HCT116 (cell line): Measurements from ENCODE around the gene TMEM209. TPM values are rescaled to one million over a fixed set of nuclear protein-coding genes. Genes with fewer than 3 reads are reported as not detected.

ENCODE experiments used
- ATAC-seq: fragments of 200-7000 bp; cut with Tn5 transposase; 2 replicates; pipeline ENCODE4 v1.9.1; 2020; ENCODE audit warnings: mild to moderate bottlenecking, moderate library complexity
- BruUV-seq: library from RNA; stranded (reverse); fragments of 400-500 nt; replicated peaks from 2 replicates; lab custom pipeline; 2021; lab: Mats Ljungman, UMichigan
- CTCF ChIA-PET: fragments of 300-600 bp; sonication (Branson Sonifier 250); formaldehyde crosslinking; loops from one replicate; lab custom pipeline; 2021; ENCODE audit warnings: antibody characterized with exemption; lab: Charles Lee
- POLR2A ChIA-PET: fragments of 300-600, 350-600 bp; sonication (Branson Sonifier 250); formaldehyde crosslinking; loops from one replicate; lab custom pipeline; 2021; ENCODE audit warnings: antibody characterized with exemption; lab: Charles Lee
- RAD21 ChIA-PET, 2 experiments: fragments of 300-600 bp; sonication (Branson Sonifier 250); formaldehyde crosslinking; loops; one replicate each; lab custom pipeline; 2023; ENCODE audit warnings: low total read pairs in 2 of 2; ENCODE audit not compliant: uncharacterized antibody in 2 of 2, unreplicated experiment in 2 of 2, low non-redundant PET in 1 of 2; lab: Charles Lee
- DNase-seq: peaks from one replicate; pipeline ENCODE4 v3.0.0-alpha.2; 2010; ENCODE audit warnings: low read depth, low spot score
- H2AFZ ChIP-seq: fragments of 200-600 bp; shearing (Covaris generic), sonication (generic); 2 replicates; pipeline ENCODE4 v1.6.1; 2017; ENCODE audit warnings: low read depth, mixed run types, mixed read lengths, antibody characterized with exemption, low read length; ENCODE audit not compliant: poor library complexity, severe bottlenecking
- H3K27ac ChIP-seq: 2 replicates; pipeline ENCODE4 v1.5.1; 2012; ENCODE audit warnings: low read depth, low read length
- H3K27me3 ChIP-seq: fragments of 200-600 bp; sonication (generic); 2 replicates; pipeline ENCODE4 v1.6.1; 2016; ENCODE audit warnings: mixed run types, low read length, mixed read lengths; ENCODE audit not compliant: insufficient read depth
- H3K36me3 ChIP-seq, 2 experiments: fragments of 200-500 bp in 1 of 2; fragments of 200-600 bp in 1 of 2; sonication (Bioruptor generic) in 1 of 2; sonication (generic) in 1 of 2; 2 replicates each; pipeline versions ENCODE4 v1.5.1 to v1.6.1; 2014 to 2016; ENCODE audit warnings: low read length in 2 of 2, inconsistent platforms in 1 of 2, mixed read lengths in 1 of 2, mixed run types in 1 of 2; ENCODE audit not compliant: insufficient read depth in 2 of 2, control insufficient read depth in 1 of 2
- H3K4me1 ChIP-seq, 2 experiments: fragments of 200-600 bp in 1 of 2; sonication (generic) in 1 of 2; 2 replicates each; pipeline versions ENCODE4 v1.5.1 to v1.6.1; 2012 to 2017; ENCODE audit warnings: low read length in 2 of 2, inconsistent platforms in 1 of 2, mild to moderate bottlenecking in 1 of 2, mixed read lengths in 1 of 2, mixed run types in 1 of 2, moderate library complexity in 1 of 2; ENCODE audit not compliant: insufficient read depth in 2 of 2, control insufficient read depth in 1 of 2
- H3K4me2 ChIP-seq: fragments of 200-600 bp; sonication (generic); 2 replicates; pipeline ENCODE4 v1.6.1; 2017; ENCODE audit warnings: mixed run types, low read length, mixed read lengths
- H3K4me3 ChIP-seq, 2 experiments: fragments of 200-600 bp in 1 of 2; sonication (generic) in 1 of 2; replicated peaks in 1 of 2; 2 replicates each; pipeline ENCODE4 v1.5.1; 2011 to 2016; ENCODE audit warnings: low read length in 2 of 2, control low read depth in 1 of 2, low read depth in 1 of 2, mild to moderate bottlenecking in 1 of 2, mixed read lengths in 1 of 2, mixed run types in 1 of 2
- H3K79me2 ChIP-seq: fragments of 200-600 bp; sonication (generic); 2 replicates; pipeline ENCODE4 v1.6.1; 2017; ENCODE audit warnings: mild to moderate bottlenecking, mixed run types, low read length, moderate library complexity, mixed read lengths; ENCODE audit not compliant: insufficient read depth
- H3K9ac ChIP-seq: fragments of 200-600 bp; sonication (generic); 2 replicates; pipeline ENCODE4 v1.6.1; 2016; ENCODE audit warnings: low read length, mixed read lengths
- H3K9me2 ChIP-seq: fragments of 200-600 bp; sonication (generic), shearing (Covaris generic); 2 replicates; pipeline ENCODE4 v1.6.1; 2017; ENCODE audit warnings: mixed run types, mild to moderate bottlenecking, moderate library complexity; ENCODE audit not compliant: insufficient read depth
- H3K9me3 ChIP-seq, 2 experiments: fragments of 200-500 bp in 1 of 2; fragments of 200-600 bp in 1 of 2; sonication (Bioruptor generic) in 1 of 2; sonication (generic) in 1 of 2; 2 replicates each; pipeline ENCODE4 v1.6.1; 2014 to 2017; ENCODE audit warnings: low read length in 2 of 2, mixed read lengths in 2 of 2, inconsistent platforms in 1 of 2, low read depth in 1 of 2, mild to moderate bottlenecking in 1 of 2, mixed run types in 1 of 2, moderate library complexity in 1 of 2; ENCODE audit not compliant: control insufficient read depth in 1 of 2, insufficient read depth in 1 of 2
- H4K20me1 ChIP-seq: fragments of 200-600 bp; sonication (generic), shearing (Covaris generic); 2 replicates; pipeline ENCODE4 v1.6.1; 2017; ENCODE audit warnings: mixed run types, mild to moderate bottlenecking, moderate library complexity; ENCODE audit not compliant: insufficient read depth
- CEBPB ChIP-seq: IDR thresholded peaks from 2 replicates; pipeline ENCODE4 v1.6.1; 2012; ENCODE audit warnings: low read depth
- EGR1 ChIP-seq: IDR thresholded peaks from 2 replicates; pipeline ENCODE4 v1.6.1; 2012; ENCODE audit warnings: low read depth
- ELF1 ChIP-seq: IDR thresholded peaks from 2 replicates; pipeline ENCODE4 v1.6.1; 2012; ENCODE audit warnings: low read depth, borderline replicate concordance
- EZH2 ChIP-seq: fragments of 200-600 bp; sonication (generic); IDR thresholded peaks from 2 replicates; pipeline ENCODE4 v1.6.1; 2017; ENCODE audit warnings: antibody characterized with exemption, mixed run types
- EZH2phosphoT487 ChIP-seq: fragments of 200-600 bp; IDR thresholded peaks from 2 replicates; pipeline ENCODE4 v1.6.1; 2018; ENCODE audit warnings: antibody characterized with exemption, borderline replicate concordance
- FOSL1 ChIP-seq: IDR thresholded peaks from 2 replicates; pipeline ENCODE4 v1.6.1; 2012; ENCODE audit warnings: low read depth
- JUND ChIP-seq: IDR thresholded peaks from 2 replicates; pipeline ENCODE4 v1.6.1; 2012
- MAX ChIP-seq: IDR thresholded peaks from 2 replicates; pipeline ENCODE4 v1.6.1; 2012
- POLR2A ChIP-seq: IDR thresholded peaks from 2 replicates; pipeline ENCODE4 v1.7.0; 2011; ENCODE audit warnings: borderline replicate concordance; ENCODE audit not compliant: insufficient read depth, insufficient read length; ENCODE audit errors: extremely low read depth
- POLR2AphosphoS5 ChIP-seq: IDR thresholded peaks from 2 replicates; pipeline ENCODE4 v1.6.1; 2011; ENCODE audit warnings: mild to moderate bottlenecking, low read depth, low read length, moderate library complexity
- RAD21 ChIP-seq: IDR thresholded peaks from 2 replicates; pipeline ENCODE4 v1.6.1; 2012; ENCODE audit warnings: low read depth, mild to moderate bottlenecking
- SIN3A ChIP-seq: IDR thresholded peaks from 2 replicates; pipeline ENCODE4 v1.6.1; 2012; ENCODE audit warnings: low read depth
- SRF ChIP-seq: IDR thresholded peaks from 2 replicates; pipeline ENCODE4 v1.6.1; 2012; ENCODE audit warnings: low read depth
- TCF7L2 ChIP-seq: IDR thresholded peaks from 2 replicates; pipeline ENCODE4 v1.7.0; 2011; ENCODE audit warnings: borderline replicate concordance, inconsistent platforms; ENCODE audit not compliant: insufficient read depth, insufficient read length; ENCODE audit errors: extremely low read depth
- YY1 ChIP-seq: IDR thresholded peaks from 2 replicates; pipeline ENCODE4 v1.6.1; 2011; ENCODE audit warnings: low read length, low read depth, moderate library complexity, mild to moderate bottlenecking; ENCODE audit not compliant: insufficient replicate concordance; ENCODE audit errors: extremely low read depth
- ZBTB33 ChIP-seq: IDR thresholded peaks from 2 replicates; pipeline ENCODE4 v1.6.1; 2011; ENCODE audit warnings: mild to moderate bottlenecking, low read length, moderate library complexity; ENCODE audit not compliant: insufficient replicate concordance; ENCODE audit errors: extremely low read depth
- ZFX ChIP-seq: fragments of 450-650 bp; IDR thresholded peaks from 2 replicates; pipeline ENCODE4 v1.6.1; 2017
- intact Hi-C: fragments of 100-400 bp; cut with micrococcal nuclease; formaldehyde crosslinking; loops from 2 replicates; pipeline ENCODE4 v1.10.0; 2022
- total RNA-seq: library from RNA; stranded (reverse); gene quantifications from one replicate; pipeline ENCODE4 v1.2.1, GENCODE V29; 2021; ENCODE audit not compliant: unreplicated experiment
- TF ChIP-seq, protein P1 (sequence below): IDR thresholded peaks from 2 replicates; pipeline ENCODE4 v1.6.1; 2012; ENCODE audit warnings: low read depth
- TF ChIP-seq, protein P2 (sequence below): IDR thresholded peaks from 2 replicates; pipeline ENCODE4 v1.6.1; 2012

TMEM209 gene
- total RNA-seq, 1 experiment from 2014 or later, result 35.8 TPM

- no peak overlapping the region for H3K9ac ChIP-seq
- H3K9me2 ChIP-seq, result no peaks in the 10 kb centered on the region
- no peaks in the 10 kb centered on the region for H3K9me3 ChIP-seq
- no peak for ATAC-seq
- H3K27ac ChIP-seq, result no peak overlapping the region
- ChIA-PET CTCF (no interaction called here), RAD21 (no interaction called here), POLR2A (no interaction called here)
- H3K4me1 ChIP-seq, result peaks cover 10 to 14% of the 10 kb centered on the region in 2 experiments
- no peaks in the 10 kb centered on the region for H3K79me2 ChIP-seq
- DNase-seq, result no peak
- no peak for TF ChIP-seq POLR2AphosphoS5
- TF ChIP-seq EGR1, result no peak
- TF ChIP-seq TCF7L2, result no peak
- TF ChIP-seq RAD21, result no peak
- TF ChIP-seq ZBTB33, result no peak
- TF ChIP-seq JUND, result no peak
- TF ChIP-seq, protein P1, sequence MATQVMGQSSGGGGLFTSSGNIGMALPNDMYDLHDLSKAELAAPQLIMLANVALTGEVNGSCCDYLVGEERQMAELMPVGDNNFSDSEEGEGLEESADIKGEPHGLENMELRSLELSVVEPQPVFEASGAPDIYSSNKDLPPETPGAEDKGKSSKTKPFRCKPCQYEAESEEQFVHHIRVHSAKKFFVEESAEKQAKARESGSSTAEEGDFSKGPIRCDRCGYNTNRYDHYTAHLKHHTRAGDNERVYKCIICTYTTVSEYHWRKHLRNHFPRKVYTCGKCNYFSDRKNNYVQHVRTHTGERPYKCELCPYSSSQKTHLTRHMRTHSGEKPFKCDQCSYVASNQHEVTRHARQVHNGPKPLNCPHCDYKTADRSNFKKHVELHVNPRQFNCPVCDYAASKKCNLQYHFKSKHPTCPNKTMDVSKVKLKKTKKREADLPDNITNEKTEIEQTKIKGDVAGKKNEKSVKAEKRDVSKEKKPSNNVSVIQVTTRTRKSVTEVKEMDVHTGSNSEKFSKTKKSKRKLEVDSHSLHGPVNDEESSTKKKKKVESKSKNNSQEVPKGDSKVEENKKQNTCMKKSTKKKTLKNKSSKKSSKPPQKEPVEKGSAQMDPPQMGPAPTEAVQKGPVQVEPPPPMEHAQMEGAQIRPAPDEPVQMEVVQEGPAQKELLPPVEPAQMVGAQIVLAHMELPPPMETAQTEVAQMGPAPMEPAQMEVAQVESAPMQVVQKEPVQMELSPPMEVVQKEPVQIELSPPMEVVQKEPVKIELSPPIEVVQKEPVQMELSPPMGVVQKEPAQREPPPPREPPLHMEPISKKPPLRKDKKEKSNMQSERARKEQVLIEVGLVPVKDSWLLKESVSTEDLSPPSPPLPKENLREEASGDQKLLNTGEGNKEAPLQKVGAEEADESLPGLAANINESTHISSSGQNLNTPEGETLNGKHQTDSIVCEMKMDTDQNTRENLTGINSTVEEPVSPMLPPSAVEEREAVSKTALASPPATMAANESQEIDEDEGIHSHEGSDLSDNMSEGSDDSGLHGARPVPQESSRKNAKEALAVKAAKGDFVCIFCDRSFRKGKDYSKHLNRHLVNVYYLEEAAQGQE, result no peak
- no peak for TF ChIP-seq FOSL1
- no peak for TF ChIP-seq SIN3A
- no peak for TF ChIP-seq CEBPB
- no peak for TF ChIP-seq YY1
- no peak for TF ChIP-seq EZH2
- no peak for TF ChIP-seq SRF
- no peak for TF ChIP-seq POLR2A
- TF ChIP-seq ZFX, result no peak
- TF ChIP-seq MAX, result no peak
- TF ChIP-seq ELF1, result no peak
- TF ChIP-seq, protein P2, sequence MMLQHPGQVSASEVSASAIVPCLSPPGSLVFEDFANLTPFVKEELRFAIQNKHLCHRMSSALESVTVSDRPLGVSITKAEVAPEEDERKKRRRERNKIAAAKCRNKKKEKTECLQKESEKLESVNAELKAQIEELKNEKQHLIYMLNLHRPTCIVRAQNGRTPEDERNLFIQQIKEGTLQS, result no peak
- no peak for TF ChIP-seq EZH2phosphoT487
- intact Hi-C loops, result no loop called here
- H3K27me3 ChIP-seq, result no peaks in the 10 kb centered on the region
- H3K4me2 ChIP-seq, result no peak overlapping the region
- BruUV-seq, result no TSS peak
- H4K20me1 ChIP-seq, result no peaks in the 10 kb centered on the region
- H3K4me3 ChIP-seq, result no peak overlapping the region
- H3K36me3 ChIP-seq, result no peaks in the 10 kb centered on the region
- no peak overlapping the region for H2AFZ ChIP-seq
These were observed 55.7 kb downstream of the TMEM209 start for GRCh38 chr7:130149281-130150139.
